Measurements from ENCODE around the gene SPRR1B. TPM values are rescaled to one million over a fixed set of nuclear protein-coding genes. Genes with fewer than 3 reads are reported as not detected.

The SPRR1B gene
- total and polyA plus RNA-seq, 4 donors: not detected

GRCh38 chr1:153023109-153023508, 7.9 kb upstream of the SPRR1B start:
- no peaks in the 10 kb centered on the region for H3K4me1 ChIP-seq (ENCODE audit: control insufficient read depth in 4 of 4, insufficient read depth in 4 of 4, low read length in 3 of 4)
- H3K9me3 ChIP-seq (ENCODE audit: control insufficient read depth in 4 of 4, low read length in 3 of 4): peaks cover 0 to under 1% (median 0%) of the 10 kb centered on the region in 4 donors
- TF ChIP-seq NR2F2 (IDR thresholded peaks at IDR 0.05) (no peak), HNF4A (conservative IDR thresholded peaks at IDR 0.05) (no peak), YY1 (IDR thresholded peaks at IDR 0.05) (no peak), FOXA1 (IDR thresholded peaks at IDR 0.05) (no peak), GABPA (IDR thresholded peaks at IDR 0.05 in 1 of 2, conservative IDR thresholded peaks at IDR 0.05 in 1 of 2) (no peak), SP1 (IDR thresholded peaks at IDR 0.05) (no peak), MAX (IDR thresholded peaks at IDR 0.05) (no peak), TAF1 (conservative IDR thresholded peaks at IDR 0.05) (no peak), FOXA2 (IDR thresholded peaks at IDR 0.05) (no peak), REST (IDR thresholded peaks at IDR 0.05) (no peak), HNF4G (IDR thresholded peaks at IDR 0.05) (no peak)
- TF ChIP-seq, protein P1, sequence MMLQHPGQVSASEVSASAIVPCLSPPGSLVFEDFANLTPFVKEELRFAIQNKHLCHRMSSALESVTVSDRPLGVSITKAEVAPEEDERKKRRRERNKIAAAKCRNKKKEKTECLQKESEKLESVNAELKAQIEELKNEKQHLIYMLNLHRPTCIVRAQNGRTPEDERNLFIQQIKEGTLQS (IDR thresholded peaks at IDR 0.05): no peak
- TF ChIP-seq, protein P2, sequence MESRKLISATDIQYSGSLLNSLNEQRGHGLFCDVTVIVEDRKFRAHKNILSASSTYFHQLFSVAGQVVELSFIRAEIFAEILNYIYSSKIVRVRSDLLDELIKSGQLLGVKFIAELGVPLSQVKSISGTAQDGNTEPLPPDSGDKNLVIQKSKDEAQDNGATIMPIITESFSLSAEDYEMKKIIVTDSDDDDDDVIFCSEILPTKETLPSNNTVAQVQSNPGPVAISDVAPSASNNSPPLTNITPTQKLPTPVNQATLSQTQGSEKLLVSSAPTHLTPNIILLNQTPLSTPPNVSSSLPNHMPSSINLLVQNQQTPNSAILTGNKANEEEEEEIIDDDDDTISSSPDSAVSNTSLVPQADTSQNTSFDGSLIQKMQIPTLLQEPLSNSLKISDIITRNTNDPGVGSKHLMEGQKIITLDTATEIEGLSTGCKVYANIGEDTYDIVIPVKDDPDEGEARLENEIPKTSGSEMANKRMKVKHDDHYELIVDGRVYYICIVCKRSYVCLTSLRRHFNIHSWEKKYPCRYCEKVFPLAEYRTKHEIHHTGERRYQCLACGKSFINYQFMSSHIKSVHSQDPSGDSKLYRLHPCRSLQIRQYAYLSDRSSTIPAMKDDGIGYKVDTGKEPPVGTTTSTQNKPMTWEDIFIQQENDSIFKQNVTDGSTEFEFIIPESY (IDR thresholded peaks at IDR 0.05): no peak
- no peak overlapping the region for H3K4me3 ChIP-seq (ENCODE audit: low read depth in 1 of 3, low read length in 3 of 3)
- no peak overlapping the region for H3K9ac ChIP-seq (ENCODE audit: low read depth in 1 of 2, low read length in 2 of 2)
- H3K27ac ChIP-seq (ENCODE audit: low read depth in 1 of 2, low read length in 2 of 2): no peak overlapping the region
- H3K27me3 ChIP-seq (ENCODE audit: control insufficient read depth in 4 of 4, insufficient read depth in 4 of 4, low read length in 3 of 4): peaks cover 0 to 1% (median 0%) of the 10 kb centered on the region in 4 donors
- no peak for DNase-seq (ENCODE audit: low spot score)
- H3K36me3 ChIP-seq (ENCODE audit: control insufficient read depth in 4 of 4, insufficient read depth in 3 of 4, low read depth in 1 of 4, low read length in 3 of 4): no peaks in the 10 kb centered on the region
- WGBS: 90% methylated on average over 7 of the region's 7 CpGs

DNA sequence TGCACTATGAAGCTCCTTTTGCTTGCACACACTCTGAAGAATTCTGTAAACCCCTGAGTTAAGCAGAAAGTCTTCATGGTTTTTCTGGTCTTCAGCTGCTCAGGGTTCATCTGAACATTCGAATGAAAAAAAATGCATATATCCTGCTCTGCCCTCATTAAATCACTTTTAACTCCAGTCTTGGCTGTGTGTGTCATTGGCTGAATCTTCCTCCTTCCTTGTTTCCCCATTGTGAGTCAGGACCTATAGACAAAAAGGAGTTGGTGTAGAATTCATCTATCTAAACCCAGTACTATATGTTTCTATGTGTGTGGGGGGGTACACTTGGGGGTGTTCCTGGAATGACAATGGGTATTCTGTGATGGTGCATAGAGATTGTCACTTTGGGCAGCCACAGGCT, 6.6 kb upstream of the SPRR1B start:
- H3K9ac ChIP-seq (ENCODE audit: low read depth in 1 of 2, low read length in 2 of 2): no peak overlapping the region
- no peak overlapping the region for H3K27ac ChIP-seq (ENCODE audit: low read depth in 1 of 2, low read length in 2 of 2)
- H3K9me3 ChIP-seq (ENCODE audit: control insufficient read depth in 4 of 4, low read length in 3 of 4): no peaks in the 10 kb centered on the region
- no peaks in the 10 kb centered on the region for H3K4me1 ChIP-seq (ENCODE audit: control insufficient read depth in 4 of 4, insufficient read depth in 4 of 4, low read length in 3 of 4)
- DNase-seq (ENCODE audit: low spot score): no peak
- H3K27me3 ChIP-seq (ENCODE audit: control insufficient read depth in 4 of 4, insufficient read depth in 4 of 4, low read length in 3 of 4): no peaks in the 10 kb centered on the region
- no peaks in the 10 kb centered on the region for H3K36me3 ChIP-seq (ENCODE audit: control insufficient read depth in 4 of 4, insufficient read depth in 3 of 4, low read depth in 1 of 4, low read length in 3 of 4)
- H3K4me3 ChIP-seq (ENCODE audit: low read depth in 1 of 3, low read length in 3 of 3): no peak overlapping the region
- 83% methylated on average over 1 of the region's 1 CpG for WGBS
- TF ChIP-seq NR2F2 (IDR thresholded peaks at IDR 0.05): no peak
- TF ChIP-seq, protein P1 (IDR thresholded peaks at IDR 0.05): no peak
- no peak for TF ChIP-seq SP1 (IDR thresholded peaks at IDR 0.05)
- TF ChIP-seq FOXA2 (IDR thresholded peaks at IDR 0.05): no peak
- TF ChIP-seq JUND (IDR thresholded peaks at IDR 0.05): no peak
- TF ChIP-seq, protein P3, sequence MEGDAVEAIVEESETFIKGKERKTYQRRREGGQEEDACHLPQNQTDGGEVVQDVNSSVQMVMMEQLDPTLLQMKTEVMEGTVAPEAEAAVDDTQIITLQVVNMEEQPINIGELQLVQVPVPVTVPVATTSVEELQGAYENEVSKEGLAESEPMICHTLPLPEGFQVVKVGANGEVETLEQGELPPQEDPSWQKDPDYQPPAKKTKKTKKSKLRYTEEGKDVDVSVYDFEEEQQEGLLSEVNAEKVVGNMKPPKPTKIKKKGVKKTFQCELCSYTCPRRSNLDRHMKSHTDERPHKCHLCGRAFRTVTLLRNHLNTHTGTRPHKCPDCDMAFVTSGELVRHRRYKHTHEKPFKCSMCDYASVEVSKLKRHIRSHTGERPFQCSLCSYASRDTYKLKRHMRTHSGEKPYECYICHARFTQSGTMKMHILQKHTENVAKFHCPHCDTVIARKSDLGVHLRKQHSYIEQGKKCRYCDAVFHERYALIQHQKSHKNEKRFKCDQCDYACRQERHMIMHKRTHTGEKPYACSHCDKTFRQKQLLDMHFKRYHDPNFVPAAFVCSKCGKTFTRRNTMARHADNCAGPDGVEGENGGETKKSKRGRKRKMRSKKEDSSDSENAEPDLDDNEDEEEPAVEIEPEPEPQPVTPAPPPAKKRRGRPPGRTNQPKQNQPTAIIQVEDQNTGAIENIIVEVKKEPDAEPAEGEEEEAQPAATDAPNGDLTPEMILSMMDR (IDR thresholded peaks at IDR 0.05; ENCODE audit: low read depth, low read length, missing input control): no peak
- no peak for TF ChIP-seq GABPA (IDR thresholded peaks at IDR 0.05 in 1 of 2, conservative IDR thresholded peaks at IDR 0.05 in 1 of 2)
- no peak for TF ChIP-seq MAX (IDR thresholded peaks at IDR 0.05)
- no peak for TF ChIP-seq RAD21 (IDR thresholded peaks at IDR 0.05)
- no peak for TF ChIP-seq HNF4A (conservative IDR thresholded peaks at IDR 0.05)
- TF ChIP-seq, protein P2 (IDR thresholded peaks at IDR 0.05): no peak
- no peak for TF ChIP-seq YY1 (IDR thresholded peaks at IDR 0.05)
- TF ChIP-seq EGR1 (IDR thresholded peaks at IDR 0.05; ENCODE audit: low read depth in 2 of 2): no peak
- TF ChIP-seq RXRA (IDR thresholded peaks at IDR 0.05): no peak
- no peak for TF ChIP-seq HNF4G (IDR thresholded peaks at IDR 0.05)
- no peak for TF ChIP-seq FOXA1 (IDR thresholded peaks at IDR 0.05)
